Keratinocyte (primary cell): ENCODE measurements around the gene GCNT1. TPM values are rescaled to one million over a fixed set of nuclear protein-coding genes. Genes with fewer than 3 reads are reported as not detected.

Experiments
- DNase-seq: peaks from one replicate; pipeline ENCODE4 v3.0.0-alpha.2; 2011; ENCODE audit warnings: low read depth, missing footprints, low spot score
- FAIRE-seq: peaks from 2 replicates; lab custom pipeline; 2011; peaks lifted over from hg19 to GRCh38; lab: Jason Lieb, UNC
- H2AFZ ChIP-seq: 2 replicates; pipeline ENCODE4 v1.6.0; 2012; ENCODE audit warnings: low read length, control low read depth, inconsistent platforms; ENCODE audit not compliant: control insufficient read depth
- H3K27ac ChIP-seq: 2 replicates; pipeline ENCODE4 v1.5.1; 2011; ENCODE audit warnings: low read length; ENCODE audit not compliant: control insufficient read depth, insufficient read depth
- H3K27me3 ChIP-seq: 3 replicates; pipeline ENCODE4 v1.6.0; 2011; ENCODE audit warnings: low read length; ENCODE audit not compliant: control insufficient read depth, insufficient read depth; ENCODE audit errors: extremely low read depth
- H3K36me3 ChIP-seq, 2 experiments: 2 replicates in 1 of 2; 3 replicates in 1 of 2; pipeline ENCODE4 v1.5.1; 2011; ENCODE audit warnings: low read length in 2 of 2, mild to moderate bottlenecking in 1 of 2; ENCODE audit not compliant: control insufficient read depth in 2 of 2, insufficient read depth in 2 of 2; ENCODE audit errors: extremely low read depth in 1 of 2
- H3K4me1 ChIP-seq: 3 replicates; pipeline ENCODE4 v1.5.1; 2011; ENCODE audit warnings: low read length; ENCODE audit not compliant: control insufficient read depth, insufficient read depth; ENCODE audit errors: extremely low read depth
- H3K4me2 ChIP-seq: 3 replicates; pipeline ENCODE4 v1.6.0; 2011; ENCODE audit warnings: low read depth, low read length; ENCODE audit not compliant: control insufficient read depth, insufficient read depth; ENCODE audit errors: extremely low read depth
- H3K4me3 ChIP-seq, 3 experiments: fragments of 200-600 bp in 1 of 3; sonication (generic) in 1 of 3; 2 replicates in 2 of 3; 3 replicates in 1 of 3; pipeline ENCODE4 v1.5.1; 2011 to 2016; ENCODE audit warnings: low read length in 3 of 3, mild to moderate bottlenecking in 3 of 3, control low read depth in 2 of 3, inconsistent platforms in 1 of 3, low read depth in 1 of 3, mixed read lengths in 1 of 3, mixed run types in 1 of 3, moderate library complexity in 1 of 3; ENCODE audit not compliant: control insufficient read depth in 2 of 3, insufficient read depth in 2 of 3; ENCODE audit errors: extremely low read depth in 1 of 3
- H3K79me2 ChIP-seq: 2 replicates; pipeline ENCODE4 v1.6.0; 2012; ENCODE audit warnings: low read length; ENCODE audit not compliant: control insufficient read depth, insufficient read depth
- H3K9ac ChIP-seq: 3 replicates; pipeline ENCODE4 v1.6.0; 2011; ENCODE audit warnings: low read length; ENCODE audit not compliant: control insufficient read depth, insufficient read depth; ENCODE audit errors: extremely low read depth
- H3K9me1 ChIP-seq: 3 replicates; pipeline ENCODE4 v1.6.0; 2011; ENCODE audit warnings: low read length; ENCODE audit not compliant: control insufficient read depth, insufficient read depth; ENCODE audit errors: extremely low read depth
- H3K9me3 ChIP-seq: 2 replicates; pipeline ENCODE4 v1.5.1; 2012; ENCODE audit warnings: low read depth, low read length; ENCODE audit not compliant: control insufficient read depth
- H4K20me1 ChIP-seq: 3 replicates; pipeline ENCODE4 v1.6.0; 2011; ENCODE audit warnings: low read length; ENCODE audit not compliant: control insufficient read depth, insufficient read depth; ENCODE audit errors: extremely low read depth
- EZH2 ChIP-seq: IDR thresholded peaks from one replicate; pipeline ENCODE4 v1.6.1; 2012; ENCODE audit warnings: inconsistent platforms, mild to moderate bottlenecking, low read length, moderate library complexity
- dilution Hi-C: fragments of 300-500 bp; cut with MboI; formaldehyde crosslinking; loops from one replicate; pipeline ENCODE4 v1.7.0; 2020; ENCODE audit warnings: low sequenced_read_pairs; ENCODE audit not compliant: extremely low pct_ligation_motif_present
- polyA plus RNA-seq, 5 experiments: library from polyadenylated mRNA; depleted of rRNA in 3 of 5; stranded (reverse) in 3 of 5; stranded (forward) in 1 of 5; unstranded in 1 of 5; fragments of >200 nt; gene quantifications; 1 replicate in 1 of 5; 2 replicates in 3 of 5; 3 replicates in 1 of 5; pipeline versions ENCODE4 v1.2.1 to v1.2.3, GENCODE V29; 2011 to 2012; ENCODE audit warnings: missing spikeins in 2 of 5, low read depth in 1 of 5, low replicate concordance in 1 of 5
- TF ChIP-seq, protein P1 (sequence below), 3 experiments: IDR thresholded peaks in 1 of 3; conservative IDR thresholded peaks in 1 of 3; optimal IDR thresholded peaks in 1 of 3; 2 replicates in 2 of 3; 3 replicates in 1 of 3; pipeline versions ENCODE3 to v1.5.1; 2011; ENCODE audit warnings: low read length in 3 of 3, mild to moderate bottlenecking in 3 of 3, moderate library complexity in 2 of 3, control low read depth in 1 of 3, inconsistent platforms in 1 of 3; ENCODE audit not compliant: insufficient read depth in 2 of 3; ENCODE audit errors: extremely low read depth in 1 of 3

Gene GCNT1
- polyA plus RNA-seq, 1 donor (not counting 4 experiments of a cell fraction or from before 2014, with no cell fraction given) = 7.5 TPM

- no peak overlapping the region for H2AFZ ChIP-seq
- H4K20me1 ChIP-seq = no peaks in the 10 kb centered on the region
- no peaks in the 10 kb centered on the region for H3K79me2 ChIP-seq
- peaks cover 0 to 1% of the 10 kb centered on the region in 2 experiments for H3K36me3 ChIP-seq
- no peaks in the 10 kb centered on the region for H3K9me1 ChIP-seq
- no peak overlapping the region for H3K27ac ChIP-seq
- H3K9ac ChIP-seq = no peak overlapping the region
- no peaks in the 10 kb centered on the region for H3K27me3 ChIP-seq
- H3K9me3 ChIP-seq = no peaks in the 10 kb centered on the region
- H3K4me1 ChIP-seq = no peaks in the 10 kb centered on the region
- dilution Hi-C loops = no loop called here
- no peak for DNase-seq
- TF ChIP-seq, protein P1, sequence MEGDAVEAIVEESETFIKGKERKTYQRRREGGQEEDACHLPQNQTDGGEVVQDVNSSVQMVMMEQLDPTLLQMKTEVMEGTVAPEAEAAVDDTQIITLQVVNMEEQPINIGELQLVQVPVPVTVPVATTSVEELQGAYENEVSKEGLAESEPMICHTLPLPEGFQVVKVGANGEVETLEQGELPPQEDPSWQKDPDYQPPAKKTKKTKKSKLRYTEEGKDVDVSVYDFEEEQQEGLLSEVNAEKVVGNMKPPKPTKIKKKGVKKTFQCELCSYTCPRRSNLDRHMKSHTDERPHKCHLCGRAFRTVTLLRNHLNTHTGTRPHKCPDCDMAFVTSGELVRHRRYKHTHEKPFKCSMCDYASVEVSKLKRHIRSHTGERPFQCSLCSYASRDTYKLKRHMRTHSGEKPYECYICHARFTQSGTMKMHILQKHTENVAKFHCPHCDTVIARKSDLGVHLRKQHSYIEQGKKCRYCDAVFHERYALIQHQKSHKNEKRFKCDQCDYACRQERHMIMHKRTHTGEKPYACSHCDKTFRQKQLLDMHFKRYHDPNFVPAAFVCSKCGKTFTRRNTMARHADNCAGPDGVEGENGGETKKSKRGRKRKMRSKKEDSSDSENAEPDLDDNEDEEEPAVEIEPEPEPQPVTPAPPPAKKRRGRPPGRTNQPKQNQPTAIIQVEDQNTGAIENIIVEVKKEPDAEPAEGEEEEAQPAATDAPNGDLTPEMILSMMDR (optimal IDR thresholded peaks at IDR 0.05 in 1 of 3, IDR thresholded peaks at IDR 0.05 in 1 of 3, conservative IDR thresholded peaks at IDR 0.05 in 1 of 3; ENCODE audit: extremely low read depth in 1 of 3, insufficient read depth in 2 of 3, low read length in 3 of 3) = no peak
- TF ChIP-seq EZH2 = no peak
- H3K4me3 ChIP-seq = no peak overlapping the region
- no peak for FAIRE-seq
- no peak overlapping the region for H3K4me2 ChIP-seq
These were observed 41.1 kb downstream of the GCNT1 start for GRCh38 chr9:76500061-76500460.

DNA sequence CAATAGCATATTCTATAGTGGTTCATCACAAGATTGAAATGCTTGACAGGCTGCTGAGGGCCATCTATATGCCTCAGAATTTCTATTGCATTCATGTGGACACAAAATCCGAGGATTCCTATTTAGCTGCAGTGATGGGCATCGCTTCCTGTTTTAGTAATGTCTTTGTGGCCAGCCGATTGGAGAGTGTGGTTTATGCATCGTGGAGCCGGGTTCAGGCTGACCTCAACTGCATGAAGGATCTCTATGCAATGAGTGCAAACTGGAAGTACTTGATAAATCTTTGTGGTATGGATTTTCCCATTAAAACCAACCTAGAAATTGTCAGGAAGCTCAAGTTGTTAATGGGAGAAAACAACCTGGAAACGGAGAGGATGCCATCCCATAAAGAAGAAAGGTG lies 43.8 kb downstream of the GCNT1 start:
- Histone ChIP-seq H3K9ac (no peak overlapping the region), H3K36me3 (peaks cover 0 to 1% of the 10 kb centered on the region in 2 experiments), H2AFZ (no peak overlapping the region), H4K20me1 (no peaks in the 10 kb centered on the region), H3K4me3 (no peak overlapping the region), H3K4me2 (no peak overlapping the region), H3K9me3 (no peaks in the 10 kb centered on the region), H3K4me1 (no peaks in the 10 kb centered on the region), H3K9me1 (no peaks in the 10 kb centered on the region), H3K79me2 (no peaks in the 10 kb centered on the region), H3K27ac (no peak overlapping the region), H3K27me3 (no peaks in the 10 kb centered on the region)
- DNase-seq = no peak
- dilution Hi-C loops = no loop called here
- TF ChIP-seq EZH2 = no peak
- TF ChIP-seq, protein P1 (optimal IDR thresholded peaks at IDR 0.05 in 1 of 3, IDR thresholded peaks at IDR 0.05 in 1 of 3, conservative IDR thresholded peaks at IDR 0.05 in 1 of 3; ENCODE audit: extremely low read depth in 1 of 3, insufficient read depth in 2 of 3, low read length in 3 of 3) = no peak
- FAIRE-seq = no peak
